Globus pallidus (tissue), 1 donor: ENCODE data around the gene DGCR8.

ENCODE experiments used
- DNase-seq: peaks from one replicate; pipeline ENCODE4 v3.0.0-alpha.2; 2015; ENCODE audit warnings: low spot score

The DGCR8 gene

GRCh38 chr22:20138417-20138738 is 58.3 kb downstream of the DGCR8 start:
- DNase-seq = no peak

- DNase-seq = no peak
These were observed 58.8 kb downstream of the DGCR8 start for GRCh38 chr22:20138868-20139267.

GRCh38 chr22:20139391-20140106 is 59.5 kb downstream of the DGCR8 start:
- no peak for DNase-seq

- no peak for DNase-seq
These were observed 60.0 kb downstream of the DGCR8 start for GRCh38 chr22:20140107-20140445.

- no peak for DNase-seq
These were observed 60.5 kb downstream of the DGCR8 start for GRCh38 chr22:20140521-20140964.

GRCh38 chr22:20141186-20142077 is 61.4 kb downstream of the DGCR8 start:
- DNase-seq = no peak

GRCh38 chr22:20142711-20143621 is 62.9 kb downstream of the DGCR8 start:
- no peak for DNase-seq

GRCh38 chr22:20143883-20144665 is 64.0 kb downstream of the DGCR8 start:
- DNase-seq = no peak

GRCh38 chr22:20145206-20145831 is 65.3 kb downstream of the DGCR8 start:
- DNase-seq = no peak

GRCh38 chr22:20145832-20146223 is 65.8 kb downstream of the DGCR8 start:
- no peak for DNase-seq

- DNase-seq = no peak
These were observed 66.7 kb downstream of the DGCR8 start for GRCh38 chr22:20146777-20147176.

- no peak for DNase-seq
These were observed 67.4 kb downstream of the DGCR8 start for GRCh38 chr22:20147237-20147988.

- DNase-seq = no peak
These were observed 68.4 kb downstream of the DGCR8 start for GRCh38 chr22:20148414-20148813.

- DNase-seq = no peak
These were observed 69.5 kb downstream of the DGCR8 start for GRCh38 chr22:20149257-20150250.

GRCh38 chr22:20150381-20151275 is 70.6 kb downstream of the DGCR8 start, which contains the start of gene CCDC188:
TSS of gene CCDC188 (minus strand) at chr22:20151055. CDS start at chr22:20150986, 69 bp downstream.
- no peak for DNase-seq

GRCh38 chr22:20151276-20151588 is 71.2 kb downstream of the DGCR8 start:
- DNase-seq = no peak

- no peak for DNase-seq
These were observed 72.4 kb downstream of the DGCR8 start for GRCh38 chr22:20152464-20152890.

GRCh38 chr22:20153945-20154344 is 73.9 kb downstream of the DGCR8 start:
- no peak for DNase-seq
